C1 segment of cervical spinal cord (tissue), 14 donors: ENCODE measurements around the gene MS4A6A.
"Not testable (repeated sequence)": the region's sequence is repeated elsewhere in the genome, so short reads cannot be mapped to it uniquely, and the experiment has no call there.

ENCODE experiments used
- DNase-seq, 14 donors: peaks; one replicate each; lab custom pipeline; 2025; lab: John Stamatoyannopoulos, UW

The MS4A6A gene

DNA sequence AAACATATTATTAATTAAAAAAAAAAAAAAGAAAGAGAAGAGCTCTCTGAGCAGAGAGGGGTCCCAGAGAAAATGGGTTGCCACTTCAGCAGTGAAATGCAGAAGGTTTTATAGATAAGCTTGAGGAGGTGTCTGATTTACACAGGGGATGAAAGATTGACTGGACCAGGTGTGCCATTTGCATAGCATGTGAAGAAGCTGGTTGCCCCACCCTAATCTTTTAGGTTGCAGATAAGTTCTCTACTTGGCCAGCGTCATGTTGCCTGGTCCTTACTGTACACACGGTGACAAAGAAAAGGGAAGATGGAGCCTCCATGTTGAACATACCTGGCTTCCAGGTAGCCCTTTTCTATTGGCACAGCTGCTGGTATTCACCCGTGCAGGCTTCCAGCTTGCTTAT, 53.0 kb downstream of the MS4A6A start:
- DNase-seq = no peak

DNA sequence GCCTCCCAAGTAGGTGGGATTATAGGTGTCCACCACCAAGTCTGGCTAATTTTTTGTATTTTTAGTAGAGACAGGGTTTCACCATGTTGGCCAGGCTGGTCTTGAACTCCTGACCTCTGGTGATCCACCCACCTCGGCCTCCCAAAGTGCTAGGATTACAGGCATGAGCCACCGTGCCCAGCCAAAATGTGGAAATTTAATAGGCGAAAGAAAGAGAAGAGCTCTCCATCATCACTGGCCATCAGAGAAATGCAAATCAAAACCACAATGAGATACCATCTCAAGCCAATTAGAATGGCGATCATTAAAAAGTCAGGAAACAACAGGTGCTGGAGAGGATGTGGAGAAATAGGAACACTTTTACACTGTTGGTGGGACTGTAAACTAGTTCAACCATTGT, 54.0 kb downstream of the MS4A6A start:
- not testable (repeated sequence) for DNase-seq

DNA sequence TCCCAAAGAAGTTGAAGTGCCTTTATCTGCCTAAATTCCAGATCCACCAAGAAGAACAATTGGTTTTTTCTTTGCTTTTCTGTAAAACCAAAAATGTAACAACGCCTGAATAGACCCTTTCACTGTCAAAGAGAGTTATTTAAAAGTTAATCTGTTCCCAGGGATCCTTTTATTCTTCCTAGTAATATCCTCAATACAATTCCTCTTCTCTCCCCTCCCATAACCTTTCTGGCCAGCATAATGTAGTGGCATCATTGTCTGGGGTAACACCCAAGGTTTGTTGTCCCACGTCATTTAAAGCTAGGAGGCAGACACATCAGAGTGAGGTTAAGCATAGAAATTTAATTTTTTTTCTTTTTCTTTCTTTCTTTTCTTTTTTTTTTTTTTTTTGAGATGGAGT, 54.5 kb downstream of the MS4A6A start:
- DNase-seq = no peak

DNA sequence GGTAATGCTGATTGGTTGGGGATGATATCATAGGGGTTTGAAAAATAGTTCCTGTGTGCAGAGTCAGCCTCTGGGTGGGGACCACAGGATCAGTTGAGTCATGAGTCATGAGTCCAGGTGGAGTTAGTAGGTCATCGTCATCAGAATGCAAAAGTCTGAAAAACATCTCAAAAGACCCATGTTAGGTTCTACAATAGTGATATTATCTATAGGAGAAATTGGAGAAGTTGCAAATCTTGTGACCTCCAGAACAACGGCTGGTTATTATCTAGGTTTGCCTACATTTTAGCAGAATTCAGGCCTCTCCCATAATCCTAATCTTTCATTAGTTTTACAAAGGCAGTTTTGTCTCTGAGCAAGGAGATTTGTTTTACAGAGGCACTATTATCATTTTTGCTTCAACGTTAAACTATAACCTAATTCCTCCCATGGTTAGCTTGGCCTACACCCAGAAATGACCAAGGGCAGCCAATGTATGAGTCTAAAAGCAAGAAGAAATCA, 55.5 kb downstream of the MS4A6A start:
- DNase-seq = no peak

DNA sequence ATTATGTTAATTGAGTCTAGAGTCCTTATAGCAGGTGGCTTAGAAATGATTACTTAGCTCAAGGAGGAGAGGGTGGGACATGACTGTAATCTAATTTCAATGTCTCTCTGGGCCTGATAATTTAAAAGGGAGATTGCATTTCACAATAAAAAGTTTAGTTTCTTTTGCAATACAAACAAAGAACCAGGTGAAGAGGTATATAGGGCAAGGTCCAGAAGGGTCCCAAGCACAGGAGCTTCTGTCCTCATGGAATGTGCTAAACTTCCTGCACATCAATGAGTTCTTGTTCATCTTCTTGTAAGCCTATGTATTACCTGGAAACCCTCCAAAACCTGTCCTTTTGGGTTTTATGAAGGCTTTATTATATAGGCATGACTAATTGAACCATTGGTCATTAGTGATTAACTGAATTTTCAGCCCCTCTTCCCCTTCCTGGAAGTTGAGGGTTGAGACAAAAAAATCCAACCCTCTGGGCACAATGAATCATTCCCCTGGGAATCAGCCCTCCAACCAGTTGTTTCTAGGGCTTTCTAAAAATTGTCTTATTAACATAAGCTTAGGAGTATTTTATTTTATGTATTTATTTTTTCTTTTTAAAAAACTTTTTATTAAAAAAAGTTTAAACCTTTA, 56.8 kb downstream of the MS4A6A start:
- no peak for DNase-seq

DNA sequence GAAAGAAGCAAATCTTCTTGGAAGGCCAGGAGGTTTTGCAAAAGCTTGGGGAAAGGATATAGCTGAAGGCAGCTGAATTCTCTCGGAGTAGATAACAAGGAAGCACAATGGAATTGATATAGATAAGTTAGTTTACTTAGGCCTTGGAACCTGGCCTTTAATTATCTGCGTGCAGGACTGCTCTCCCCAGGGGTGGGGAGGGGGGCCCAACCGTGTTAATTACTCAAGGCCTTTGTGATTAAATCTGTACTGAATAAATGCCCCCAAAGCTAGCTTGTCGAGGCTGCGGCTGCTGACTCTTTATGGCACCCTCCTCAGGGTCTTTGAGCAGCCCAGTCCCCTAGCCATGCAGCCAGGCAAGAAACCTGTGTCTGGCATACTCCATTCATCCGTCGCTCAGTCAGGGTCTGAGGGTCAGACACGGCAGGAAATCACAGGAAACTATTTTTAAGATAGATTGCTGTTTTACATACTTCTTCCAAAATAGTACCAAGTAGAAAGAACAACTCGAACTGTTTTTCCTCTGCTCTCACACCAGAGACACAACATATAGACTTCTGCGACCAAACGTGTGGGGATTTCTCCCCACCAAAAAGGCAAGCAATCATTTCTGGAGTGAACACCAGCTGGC, 58.0 kb downstream of the MS4A6A start:
- DNase-seq = no peak
